Activated CD4-positive, alpha-beta T cell treated with anti-CD3 and anti-CD28 coated beads, Interleukin-2, amount 10 ng/mL, durations not matched to agents 7 days and 5 days (primary cell): Measurements from ENCODE around the gene WDR81. TPM values are rescaled to one million over a fixed set of nuclear protein-coding genes. Genes with fewer than 3 reads are reported as not detected.
"Not testable (repeated sequence)": the region's sequence is repeated elsewhere in the genome, so short reads cannot be mapped to it uniquely, and the experiment has no call there.

Source experiments
- CTCF ChIA-PET: fragments of 350-600 bp; sonication (Branson Sonifier 250); formaldehyde crosslinking; loops from one replicate; lab custom pipeline; 2021; ENCODE audit warnings: antibody characterized with exemption; lab: Charles Lee
- POLR2A ChIA-PET: fragments of 350-600 bp; sonication (Branson Sonifier 250); formaldehyde crosslinking; loops from one replicate; lab custom pipeline; 2021; ENCODE audit warnings: antibody characterized with exemption; lab: Charles Lee
- DNase-seq: peaks from one replicate; pipeline ENCODE4 v3.0.0-alpha.2; 2020
- H3K27ac Mint-ChIP-seq: one replicate; pipeline ENCODE4 v1.8.0; 2021; ENCODE audit warnings: mild to moderate bottlenecking, moderate library complexity, mixed read lengths
- H3K27me3 Mint-ChIP-seq: one replicate; pipeline ENCODE4 v1.8.0; 2021; ENCODE audit warnings: mixed read lengths
- H3K36me3 Mint-ChIP-seq: one replicate; pipeline ENCODE4 v1.8.0; 2021; ENCODE audit warnings: low read depth, mixed read lengths
- H3K4me1 Mint-ChIP-seq: one replicate; pipeline ENCODE4 v1.8.0; 2021; ENCODE audit warnings: mixed read lengths
- H3K4me3 Mint-ChIP-seq: one replicate; pipeline ENCODE4 v1.8.0; 2021; ENCODE audit warnings: mild to moderate bottlenecking, moderate library complexity, mixed read lengths
- H3K9me3 Mint-ChIP-seq: one replicate; pipeline ENCODE4 v1.8.0; 2021; ENCODE audit warnings: mixed read lengths
- total RNA-seq, 2 experiments: library from RNA; stranded (reverse); gene quantifications; one replicate each; pipeline ENCODE4 v1.2.3, GENCODE V29; 2021

Gene WDR81
- total RNA-seq, 2 experiments from 2014 or later: 50.7 to 57.9 TPM

DNA sequence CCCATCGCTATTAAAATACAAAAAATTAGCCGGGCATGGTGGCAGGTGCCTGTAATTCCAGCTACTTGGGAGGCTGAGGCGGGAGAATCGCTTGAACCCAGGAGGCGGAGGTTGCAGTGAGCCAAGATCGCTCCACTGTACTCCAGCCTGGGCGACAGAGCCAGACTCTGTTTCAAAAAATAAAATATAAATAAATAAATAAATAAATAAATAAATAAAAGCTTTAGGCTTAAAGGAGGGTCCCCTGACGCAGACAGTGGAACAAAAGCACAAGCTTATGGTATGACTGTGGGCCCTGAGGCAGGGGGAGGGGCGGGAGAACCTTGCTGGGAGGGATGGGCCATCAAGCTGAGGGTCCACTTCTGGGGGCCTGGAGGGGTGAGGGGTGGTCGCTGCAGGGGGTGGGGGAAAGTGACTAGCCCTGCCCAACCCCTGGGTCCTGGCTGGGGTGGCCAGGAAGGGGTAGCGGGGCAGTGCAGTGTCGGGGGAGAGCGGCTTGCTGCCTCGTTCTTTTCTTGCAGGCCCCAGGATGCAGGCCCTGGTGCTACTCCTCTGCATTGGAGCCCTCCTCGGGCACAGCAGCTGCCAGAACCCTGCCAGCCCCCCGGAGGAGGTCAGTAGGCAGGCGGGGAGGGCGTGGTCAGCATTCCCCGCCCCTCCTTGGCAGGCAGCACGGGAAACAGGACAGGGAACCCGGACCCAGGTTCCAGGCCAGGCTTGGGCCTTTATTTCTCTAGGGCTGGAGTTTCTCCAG lies 42.1 kb downstream of the WDR81 start:
- Mint-ChIP-seq H3K36me3 (peaks cover 4% of the 10 kb centered on the region), H3K27ac (peak overlapping the region; percentile 25), H3K27me3 (no peaks in the 10 kb centered on the region), H3K9me3 (peaks cover 2% of the 10 kb centered on the region), H3K4me1 (peaks cover 56% of the 10 kb centered on the region), H3K4me3 (no peak overlapping the region)
- no peak for DNase-seq
- POLR2A ChIA-PET: no interaction called here
- CTCF ChIA-PET: interaction anchor here (0.6 to 1.7 kb wide), 7 partner anchors 9 to 160 kb away, joined by 3 to 5 read pairs (median 3); no protein-coding TSS in a partner anchor

DNA sequence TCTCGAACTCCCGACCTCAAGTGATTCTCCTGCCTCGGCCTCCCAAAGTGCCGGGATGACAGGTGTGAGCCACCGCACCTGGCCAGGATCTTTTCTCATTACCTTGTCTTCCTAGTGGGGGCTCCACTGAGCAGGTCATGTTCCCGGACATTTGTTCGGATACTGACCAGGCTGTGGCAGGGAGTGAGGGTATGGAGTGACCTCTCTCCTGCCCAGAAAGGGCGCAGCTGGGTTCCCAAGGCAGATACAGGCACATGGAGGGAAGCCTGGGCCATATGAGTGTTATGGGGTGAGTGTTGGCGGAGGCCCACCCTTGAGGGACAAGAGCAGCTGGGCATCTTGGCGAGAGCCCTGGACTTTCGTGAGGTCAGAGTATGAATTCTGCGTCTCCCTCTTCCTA lies 42.9 kb downstream of the WDR81 start:
- CTCF ChIA-PET: interaction anchor here (1.7 kb wide), 1 partner anchor 50 kb away, joined by 3 read pairs; no protein-coding TSS in a partner anchor
- H3K9me3 Mint-ChIP-seq: peaks cover 2% of the 10 kb centered on the region
- H3K27me3 Mint-ChIP-seq: no peaks in the 10 kb centered on the region
- no peak for DNase-seq
- H3K27ac Mint-ChIP-seq: peak overlapping the region; percentile 54
- H3K36me3 Mint-ChIP-seq: peaks cover 4% of the 10 kb centered on the region
- no peak overlapping the region for H3K4me3 Mint-ChIP-seq
- POLR2A ChIA-PET: no interaction called here
- peaks cover 51% of the 10 kb centered on the region for H3K4me1 Mint-ChIP-seq

DNA sequence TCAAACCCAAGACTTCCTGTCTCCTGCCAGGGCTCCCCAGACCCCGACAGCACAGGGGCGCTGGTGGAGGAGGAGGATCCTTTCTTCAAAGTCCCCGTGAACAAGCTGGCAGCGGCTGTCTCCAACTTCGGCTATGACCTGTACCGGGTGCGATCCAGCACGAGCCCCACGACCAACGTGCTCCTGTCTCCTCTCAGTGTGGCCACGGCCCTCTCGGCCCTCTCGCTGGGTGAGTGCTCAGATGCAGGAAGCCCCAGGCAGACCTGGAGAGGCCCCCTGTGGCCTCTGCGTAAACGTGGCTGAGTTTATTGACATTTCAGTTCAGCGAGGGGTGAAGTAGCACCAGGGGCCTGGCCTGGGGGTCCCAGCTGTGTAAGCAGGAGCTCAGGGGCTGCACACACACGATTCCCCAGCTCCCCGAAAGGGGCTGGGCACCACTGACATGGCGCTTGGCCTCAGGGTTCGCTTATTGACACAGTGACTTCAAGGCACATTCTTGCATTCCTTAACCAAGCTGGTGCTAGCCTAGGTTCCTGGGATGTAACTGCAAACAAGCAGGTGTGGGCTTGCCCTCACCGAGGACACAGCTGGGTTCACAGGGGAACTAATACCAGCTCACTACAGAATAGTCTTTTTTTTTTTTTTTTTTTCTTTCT lies 45.4 kb downstream of the WDR81 start:
- peak overlapping the region; percentile 64 for H3K27ac Mint-ChIP-seq
- peaks cover 2% of the 10 kb centered on the region for H3K36me3 Mint-ChIP-seq
- no peaks in the 10 kb centered on the region for H3K9me3 Mint-ChIP-seq
- no peak for DNase-seq
- POLR2A ChIA-PET: no interaction called here
- H3K27me3 Mint-ChIP-seq: no peaks in the 10 kb centered on the region
- H3K4me1 Mint-ChIP-seq: peaks cover 30% of the 10 kb centered on the region
- CTCF ChIA-PET: interaction anchor here (0.6 to 2.2 kb wide), 4 partner anchors 12 to 120 kb away, joined by 3 to 7 read pairs (median 4); partner anchors contain the start of gene RILP
- H3K4me3 Mint-ChIP-seq: no peak overlapping the region

DNA sequence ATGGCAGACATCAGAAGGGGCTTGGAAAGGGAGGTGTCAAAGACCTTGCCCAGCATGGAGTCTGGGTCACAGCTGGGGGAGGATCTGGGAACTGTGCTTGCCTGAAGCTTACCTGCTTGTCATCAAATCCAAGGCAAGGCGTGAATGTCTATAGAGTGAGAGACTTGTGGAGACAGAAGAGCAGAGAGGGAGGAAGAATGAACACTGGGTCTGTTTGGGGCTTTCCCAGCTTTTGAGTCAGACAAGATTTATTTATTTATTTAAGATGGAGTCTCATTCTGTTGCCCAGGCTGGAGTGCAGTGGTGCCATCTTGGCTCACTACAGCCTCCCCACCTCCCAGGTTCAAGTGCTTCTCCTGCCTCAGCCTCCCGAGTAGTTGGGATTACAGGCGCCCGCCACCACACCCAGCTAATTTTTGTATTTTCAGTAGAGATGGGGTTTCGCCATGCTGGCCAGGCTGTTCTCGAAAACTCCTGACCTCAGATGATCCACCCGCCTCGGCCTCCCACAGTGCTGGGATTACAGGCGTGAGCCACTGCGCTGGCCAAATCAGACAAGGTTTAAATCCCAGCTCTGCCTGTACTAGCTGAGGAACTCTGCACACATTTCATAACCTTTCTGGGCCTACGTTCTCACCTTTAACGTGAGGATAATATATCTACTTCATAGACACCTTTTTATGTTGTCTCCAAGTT lies 48.6 kb downstream of the WDR81 start:
- Mint-ChIP-seq H3K36me3 (peaks cover 14% of the 10 kb centered on the region), H3K4me1 (peaks cover 20% of the 10 kb centered on the region), H3K27ac (peak overlapping the region; percentile 84)
- H3K9me3 Mint-ChIP-seq, H3K4me3 Mint-ChIP-seq, DNase-seq, POLR2A ChIA-PET, H3K27me3 Mint-ChIP-seq: not testable (repeated sequence)
- CTCF ChIA-PET: interaction anchor here (0.5 to 2.3 kb wide), 8 partner anchors 9 to 52 kb away, joined by 3 to 8 read pairs (median 3); no protein-coding TSS in a partner anchor

DNA sequence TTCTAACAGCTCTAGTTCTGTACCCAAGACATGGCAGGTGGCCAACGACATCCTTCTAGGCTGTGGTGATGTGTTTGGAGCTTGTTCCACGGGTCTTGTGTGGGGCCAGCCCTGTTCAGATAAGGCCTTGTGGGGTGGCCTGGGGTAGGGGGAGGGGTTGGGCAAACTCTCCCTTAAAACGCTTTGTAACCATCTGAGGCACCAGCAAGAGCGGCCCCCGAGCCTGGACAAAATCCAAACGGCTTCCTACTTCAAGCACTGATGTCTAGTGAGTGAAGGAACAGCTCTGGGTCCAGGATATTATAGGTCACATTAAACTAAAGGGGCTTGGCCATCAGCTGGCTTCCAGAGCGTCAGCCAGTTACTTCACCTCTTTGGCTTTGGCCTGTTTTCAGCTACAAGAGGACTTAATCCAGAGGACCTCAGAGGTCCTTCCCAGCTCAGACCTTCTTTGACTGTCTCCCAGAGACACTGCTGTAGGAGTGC lies 49.2 kb downstream of the WDR81 start:
- Mint-ChIP-seq H3K36me3 (peaks cover 14% of the 10 kb centered on the region), H3K27me3 (no peaks in the 10 kb centered on the region), H3K27ac (no peak overlapping the region), H3K4me1 (peaks cover 20% of the 10 kb centered on the region), H3K4me3 (no peak overlapping the region), H3K9me3 (no peaks in the 10 kb centered on the region)
- CTCF ChIA-PET: interaction anchor here (0.8 to 1.7 kb wide), 6 partner anchors 8 to 43 kb away, joined by 3 to 6 read pairs (median 3); no protein-coding TSS in a partner anchor
- POLR2A ChIA-PET: no interaction called here
- DNase-seq: no peak

DNA sequence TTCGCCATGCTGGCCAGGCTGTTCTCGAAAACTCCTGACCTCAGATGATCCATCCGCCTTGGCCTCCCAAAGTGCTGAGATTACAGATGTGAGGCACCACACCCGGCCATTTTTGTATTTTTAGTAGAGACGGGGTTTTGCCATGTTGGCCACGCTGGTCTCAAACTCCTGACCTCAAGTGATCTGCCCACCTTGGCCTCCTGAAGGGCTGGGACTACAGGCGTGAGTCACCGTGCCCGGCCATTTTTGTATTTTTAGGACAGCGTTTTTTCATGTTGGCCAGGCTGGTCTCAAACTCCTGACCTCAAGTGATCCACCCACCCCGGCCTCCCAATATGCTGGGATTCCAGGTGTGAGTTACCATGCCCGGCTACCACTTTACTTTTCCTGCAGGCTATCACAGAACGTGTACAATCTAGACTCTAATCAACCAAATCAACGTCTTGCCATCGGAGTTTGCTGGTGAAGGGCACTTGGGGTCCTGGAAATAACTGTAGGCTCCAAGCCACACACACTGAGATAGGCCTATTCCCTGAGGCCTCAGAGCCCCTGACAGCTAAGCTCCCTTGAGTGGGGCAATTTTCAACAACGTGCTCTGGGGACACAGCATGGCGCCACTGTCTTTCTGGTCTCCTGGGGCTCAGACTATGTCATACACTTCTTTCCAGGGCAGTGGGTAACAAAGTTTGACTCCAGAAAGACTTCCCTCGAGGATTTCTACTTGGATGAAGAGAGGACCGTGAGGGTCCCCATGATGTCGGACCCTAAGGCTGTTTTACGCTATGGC lies 50.1 kb downstream of the WDR81 start:
- ChIA-PET CTCF (interaction anchor here (1.1 to 1.7 kb wide), 3 partner anchors 10 to 22 kb away, joined by 3 to 6 read pairs (median 3); no protein-coding TSS in a partner anchor), POLR2A (no interaction called here)
- Mint-ChIP-seq H3K4me1 (peaks cover 17% of the 10 kb centered on the region), H3K27ac (peak overlapping the region; percentile 25), H3K36me3 (peaks cover 18% of the 10 kb centered on the region), H3K9me3 (no peaks in the 10 kb centered on the region), H3K27me3 (no peaks in the 10 kb centered on the region), H3K4me3 (no peak overlapping the region)
- no peak for DNase-seq

DNA sequence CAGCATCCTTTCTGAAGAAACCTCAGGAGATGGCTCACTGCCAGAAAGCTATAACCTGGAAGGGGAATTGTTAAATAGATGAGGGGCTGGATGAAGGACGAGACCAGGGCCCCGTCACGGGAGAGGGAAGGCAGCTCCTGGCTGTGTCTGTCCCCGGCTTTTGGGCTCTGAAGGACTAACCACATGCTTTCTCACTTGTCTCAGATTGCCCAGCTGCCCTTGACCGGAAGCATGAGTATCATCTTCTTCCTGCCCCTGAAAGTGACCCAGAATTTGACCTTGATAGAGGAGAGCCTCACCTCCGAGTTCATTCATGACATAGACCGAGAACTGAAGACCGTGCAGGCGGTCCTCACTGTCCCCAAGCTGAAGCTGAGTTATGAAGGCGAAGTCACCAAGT lies 51.8 kb downstream of the WDR81 start:
- no peaks in the 10 kb centered on the region for H3K9me3 Mint-ChIP-seq
- peaks cover 9% of the 10 kb centered on the region for H3K4me1 Mint-ChIP-seq
- CTCF ChIA-PET: no interaction called here
- H3K27me3 Mint-ChIP-seq: no peaks in the 10 kb centered on the region
- POLR2A ChIA-PET: no interaction called here
- no peak overlapping the region for H3K4me3 Mint-ChIP-seq
- peaks cover 25% of the 10 kb centered on the region for H3K36me3 Mint-ChIP-seq
- DNase-seq: no peak
- peak overlapping the region; percentile 57 for H3K27ac Mint-ChIP-seq

DNA sequence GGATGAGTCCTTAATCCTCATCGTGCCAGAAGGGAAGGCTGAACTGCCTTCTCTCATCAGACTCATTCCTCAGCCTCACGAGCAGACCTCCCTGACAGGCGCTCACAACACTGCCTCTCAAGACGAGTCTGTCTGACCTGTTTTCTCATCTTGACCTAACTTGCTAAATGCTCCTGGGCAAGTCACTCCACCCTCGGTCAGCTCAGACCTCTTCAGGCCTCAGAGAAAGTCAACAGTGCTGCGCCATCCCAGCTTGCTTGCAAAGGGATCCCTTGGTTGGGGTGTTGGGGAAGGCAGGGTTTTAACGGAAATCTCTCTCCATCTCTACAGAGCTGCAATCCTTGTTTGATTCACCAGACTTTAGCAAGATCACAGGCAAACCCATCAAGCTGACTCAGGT lies 52.4 kb downstream of the WDR81 start:
- H3K27ac Mint-ChIP-seq: peak overlapping the region; percentile 57

DNA sequence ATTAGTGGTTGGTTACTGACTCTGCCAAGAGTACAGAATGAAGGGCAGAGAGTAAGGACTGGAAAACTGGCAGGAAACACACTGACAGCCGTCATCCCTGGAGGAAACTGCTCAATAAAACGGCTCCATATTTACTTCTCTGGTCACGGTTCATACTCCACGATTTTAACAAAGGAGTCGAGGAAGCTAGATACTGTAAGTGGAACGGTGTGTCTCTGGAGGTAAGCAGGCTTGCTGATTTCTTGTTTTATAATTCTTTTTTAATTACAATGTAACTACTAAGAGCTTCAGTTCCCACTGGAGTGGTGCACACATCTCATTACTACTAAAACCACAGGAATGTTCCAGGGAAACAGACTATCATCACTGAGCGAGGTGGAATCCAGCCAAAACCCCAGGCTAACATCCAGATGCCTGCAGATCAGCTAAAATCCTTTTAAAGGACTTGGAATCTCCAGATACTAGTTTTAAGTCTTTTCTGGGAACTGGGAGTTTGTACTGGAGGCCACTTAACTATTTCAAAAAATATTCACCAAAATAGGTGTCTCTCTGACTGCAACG lies 55.1 kb downstream of the WDR81 start:
- POLR2A ChIA-PET: no interaction called here
- Mint-ChIP-seq H3K9me3 (no peaks in the 10 kb centered on the region), H3K4me1 (peaks cover 25% of the 10 kb centered on the region), H3K27me3 (no peaks in the 10 kb centered on the region), H3K27ac (no peak overlapping the region), H3K4me3 (no peak overlapping the region), H3K36me3 (peaks cover 51% of the 10 kb centered on the region)
- DNase-seq: no peak
- CTCF ChIA-PET: interaction anchor here (0.5 kb wide), 1 partner anchor 1093 kb away, joined by 3 read pairs; no protein-coding TSS in a partner anchor

More for the DNA sequence above, 52.4 kb downstream of the WDR81 start:
- Mint-ChIP-seq H3K36me3 (peaks cover 29% of the 10 kb centered on the region), H3K9me3 (no peaks in the 10 kb centered on the region), H3K27me3 (no peaks in the 10 kb centered on the region), H3K4me1 (peaks cover 6% of the 10 kb centered on the region), H3K4me3 (no peak overlapping the region)
- ChIA-PET CTCF (interaction anchor here (0.6 to 1.0 kb wide), 3 partner anchors 54 to 240 kb away, joined by 3 to 4 read pairs (median 3); no protein-coding TSS in a partner anchor), POLR2A (no interaction called here)
- no peak for DNase-seq

DNA sequence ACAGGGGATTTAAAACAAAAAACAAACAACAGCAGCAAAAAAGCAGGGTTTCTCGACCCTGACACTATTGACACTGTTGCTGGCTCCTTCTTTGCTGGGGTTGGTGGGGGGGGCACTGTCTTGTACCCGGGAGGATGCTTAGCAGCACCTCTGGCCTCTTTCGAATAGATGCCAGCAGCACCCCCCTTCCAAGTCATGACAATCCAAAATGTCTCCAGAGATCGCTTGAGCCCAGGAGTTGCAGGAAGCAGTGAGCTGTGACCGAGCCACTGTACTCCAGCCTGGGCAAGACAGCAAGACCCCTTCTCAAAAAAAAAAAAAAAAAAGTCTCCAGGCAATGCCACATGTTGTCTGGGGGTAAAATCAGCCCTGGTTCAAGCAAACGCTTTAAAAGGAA lies 57.7 kb downstream of the WDR81 start:
- Mint-ChIP-seq H3K36me3 (peaks cover 54% of the 10 kb centered on the region), H3K27me3 (no peaks in the 10 kb centered on the region)
- CTCF ChIA-PET: interaction anchor here (1.4 kb wide), 2 partner anchors 9 to 12 kb away, joined by 4 read pairs; no protein-coding TSS in a partner anchor

DNA sequence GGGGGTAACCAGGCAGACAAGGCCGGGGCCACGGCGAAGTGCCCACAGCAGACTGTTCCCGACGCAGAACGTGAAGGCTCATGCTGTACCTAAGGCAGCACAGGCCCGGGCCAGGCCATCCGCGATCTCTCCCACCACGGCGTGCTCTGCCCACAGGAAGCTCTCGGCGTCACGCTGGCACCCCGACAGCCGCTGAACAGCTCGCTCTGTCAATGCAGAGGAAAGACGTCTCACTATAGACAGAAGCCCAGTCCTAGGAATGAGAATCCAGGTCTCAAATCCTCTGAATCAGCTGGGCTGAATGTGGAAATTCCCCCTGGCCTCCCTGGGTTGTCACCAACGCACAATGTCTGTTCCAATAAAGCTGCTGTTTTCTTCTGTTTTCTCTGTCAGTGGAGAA lies 58.8 kb downstream of the WDR81 start:
- H3K4me1 Mint-ChIP-seq: peaks cover 25% of the 10 kb centered on the region
- CTCF ChIA-PET: interaction anchor here (1.4 to 2.3 kb wide), 4 partner anchors 11 to 120 kb away, joined by 4 to 8 read pairs (median 6); no protein-coding TSS in a partner anchor
- H3K27ac Mint-ChIP-seq: peak overlapping the region; percentile 61
- POLR2A ChIA-PET: no interaction called here
- peaks cover 52% of the 10 kb centered on the region for H3K36me3 Mint-ChIP-seq
- no peaks in the 10 kb centered on the region for H3K27me3 Mint-ChIP-seq
- no peak overlapping the region for H3K4me3 Mint-ChIP-seq
- no peaks in the 10 kb centered on the region for H3K9me3 Mint-ChIP-seq
- DNase-seq: no peak

More for the DNA sequence above, 57.7 kb downstream of the WDR81 start:
- POLR2A ChIA-PET: no interaction called here
- Mint-ChIP-seq H3K9me3 (no peaks in the 10 kb centered on the region), H3K4me3 (no peak overlapping the region), H3K4me1 (peaks cover 25% of the 10 kb centered on the region), H3K27ac (peak overlapping the region; percentile 76)
- DNase-seq: no peak
